Activated CD8-positive, alpha-beta memory T cell treated with anti-CD3 and anti-CD28 coated beads, Interleukin-2, amount 50 U/mL, for 24 hours (primary cell): ENCODE results near the gene CA14.
"Not testable (repeated sequence)": the region's sequence is repeated elsewhere in the genome, so short reads cannot be mapped to it uniquely, and the experiment has no call there.

Experiments
- DNase-seq: peaks from one replicate; pipeline ENCODE4 v3.0.0-alpha.2; 2020; ENCODE audit errors: extremely low read depth

The CA14 gene

DNA sequence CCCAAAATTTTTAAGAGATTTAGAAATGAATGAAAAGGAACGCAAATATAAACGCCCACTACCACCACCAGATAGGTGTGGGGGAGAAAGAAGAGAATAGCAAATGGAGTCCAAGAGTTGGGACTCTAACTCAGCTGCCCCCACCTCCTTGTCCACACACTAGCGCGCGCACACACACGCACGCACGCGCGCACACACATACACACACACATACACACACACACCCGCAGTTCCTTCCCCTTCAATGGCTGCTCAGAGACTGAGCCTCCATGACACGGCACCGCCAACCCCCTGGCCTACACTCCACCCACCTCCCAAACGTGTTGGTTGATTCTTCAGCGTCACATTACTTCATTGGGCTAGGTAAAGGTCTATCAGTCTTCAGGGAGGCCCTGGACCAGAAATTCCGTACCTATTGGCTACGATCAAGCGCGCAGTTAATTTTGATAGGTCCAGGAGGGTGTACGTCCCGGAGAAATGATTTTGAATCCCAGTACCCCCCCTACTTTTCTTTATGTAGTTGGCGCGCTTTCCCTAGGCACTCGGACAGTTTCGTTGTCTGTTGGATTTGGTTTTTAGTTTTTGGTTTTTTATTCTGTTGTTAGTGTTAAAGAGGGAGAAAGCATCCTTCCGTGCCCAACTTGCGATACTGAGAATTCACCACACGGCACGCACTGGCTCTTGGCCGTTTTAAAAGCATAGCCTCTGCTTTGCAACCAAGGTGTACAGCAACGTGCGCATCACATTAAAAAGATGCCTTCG lies 21.5 kb upstream of the CA14 start, which contains the start of gene ANP32E:
TSS of gene ANP32E (minus strand) at position 261 of the 762 bp plus-strand sequence. CDS start 326 bp downstream, outside the sequence.
- peak; percentile 88 for DNase-seq

DNA sequence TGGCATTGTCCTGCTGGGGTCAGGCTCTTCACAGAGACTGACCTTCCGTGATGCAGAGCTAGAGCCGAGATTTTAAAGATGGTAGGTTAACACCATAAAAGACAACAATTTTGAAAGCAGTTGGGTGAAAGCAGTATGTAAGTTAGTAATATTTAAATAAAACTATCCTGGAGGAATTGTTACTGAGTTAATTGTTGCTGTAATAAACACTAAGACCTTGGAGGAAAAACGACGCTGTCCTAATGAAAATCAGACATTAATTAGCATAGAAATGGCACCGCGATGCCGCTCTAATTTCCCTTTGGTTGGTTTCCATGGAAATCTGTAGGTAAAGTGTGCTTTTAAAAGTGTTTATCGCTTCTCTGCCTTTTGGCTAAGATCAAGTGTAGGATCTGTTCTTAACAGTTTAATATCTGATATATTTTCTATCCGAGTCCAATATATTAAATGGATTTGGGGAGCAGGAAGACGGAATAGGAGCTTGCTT lies 20.9 kb upstream of the CA14 start:
- no peak for DNase-seq

DNA sequence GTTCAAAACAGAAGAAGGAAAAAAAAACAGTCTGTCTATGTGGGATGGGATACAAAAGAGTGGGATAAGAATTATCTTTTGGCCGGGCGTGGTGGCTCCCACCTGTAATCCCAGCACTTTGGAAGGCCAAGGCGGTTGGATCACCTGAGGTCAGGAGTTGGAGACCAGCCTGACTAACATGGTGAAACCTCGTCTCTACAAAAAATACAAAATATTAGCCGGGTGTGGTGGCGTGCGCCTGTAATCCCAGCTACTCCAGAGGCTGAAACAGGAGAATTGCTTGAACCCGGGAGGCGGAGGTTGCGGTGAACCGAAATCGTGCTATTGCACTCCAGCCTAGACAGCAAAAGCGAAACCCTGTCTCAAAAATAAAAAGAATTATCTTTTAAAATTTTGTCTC lies 20.4 kb upstream of the CA14 start:
- DNase-seq: not testable (repeated sequence)

DNA sequence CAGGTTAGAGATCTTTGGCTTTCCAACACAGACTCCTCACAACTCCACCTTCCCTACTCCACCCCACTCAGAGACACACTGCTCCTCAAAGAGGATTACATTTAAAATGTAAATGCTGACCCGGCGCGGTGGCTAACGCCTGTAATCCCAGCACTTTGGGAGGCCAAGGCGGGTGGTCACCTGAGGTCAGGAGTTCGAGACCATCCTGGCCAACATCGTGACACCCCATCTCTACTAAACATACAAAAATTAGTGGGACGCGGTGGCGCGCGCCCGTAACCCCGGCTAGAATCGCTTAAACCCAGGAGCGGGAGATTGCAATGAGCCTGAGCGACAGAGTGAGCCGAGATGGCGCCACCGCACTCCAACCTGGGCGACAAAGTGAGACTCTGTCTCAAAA lies 19.8 kb upstream of the CA14 start:
- no peak for DNase-seq

DNA sequence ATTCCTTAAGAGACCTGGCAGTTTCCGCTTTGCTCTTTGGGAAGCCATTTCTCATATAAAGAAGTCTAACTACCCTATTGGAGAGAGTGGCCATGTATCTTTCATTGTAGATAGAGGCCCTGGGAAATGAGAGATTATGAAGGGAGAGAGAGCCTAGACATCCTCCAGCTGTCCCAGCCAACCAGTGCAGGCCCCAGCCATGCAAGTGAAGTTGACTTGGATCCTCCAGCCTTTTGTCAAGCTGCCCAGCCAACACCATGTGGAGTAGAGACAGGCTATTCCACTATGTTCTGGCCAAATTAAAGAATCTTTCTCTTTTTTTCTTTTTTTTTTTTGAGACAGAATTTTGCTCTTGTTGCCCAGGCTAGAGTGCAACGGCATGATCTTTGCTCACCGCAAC lies 14.6 kb upstream of the CA14 start:
- DNase-seq: no peak

DNA sequence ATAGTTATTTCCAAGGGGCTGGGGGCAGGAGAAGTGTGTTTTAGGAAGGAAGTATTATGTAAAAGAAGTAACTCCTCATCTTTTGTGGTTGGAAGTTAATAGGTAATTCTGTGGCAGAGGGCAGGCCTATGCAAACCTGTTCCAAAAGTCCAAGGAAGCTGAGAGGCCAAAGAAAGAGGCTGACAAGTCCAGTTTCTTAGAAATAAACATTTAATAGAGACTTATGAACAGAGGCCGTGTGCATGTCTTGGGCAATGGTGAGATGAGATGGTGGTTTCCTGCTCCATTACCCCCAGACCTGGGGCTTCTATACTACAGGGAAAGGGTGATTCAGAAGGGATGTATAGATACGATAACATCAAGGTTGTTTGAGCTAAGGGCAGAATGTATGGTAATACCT lies 7.6 kb upstream of the CA14 start:
- no peak for DNase-seq

DNA sequence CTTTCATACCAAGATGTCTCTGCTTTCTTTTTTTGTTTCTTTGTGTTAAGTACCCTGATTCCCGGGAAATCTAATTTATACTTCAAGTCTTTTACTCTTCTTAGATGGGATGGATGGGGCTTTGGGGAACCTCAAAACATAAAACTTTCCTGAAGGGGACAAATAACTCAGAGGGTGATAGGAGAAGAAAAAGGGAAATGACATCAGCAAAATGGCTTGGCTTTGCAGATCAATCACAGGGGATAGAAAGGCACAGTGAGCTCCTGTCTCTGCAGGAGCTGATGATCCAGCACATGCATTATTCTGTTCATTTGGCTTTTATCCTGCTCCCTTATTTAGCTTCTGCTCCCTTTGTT lies 1.4 kb upstream of the CA14 start:
- DNase-seq: no peak

DNA sequence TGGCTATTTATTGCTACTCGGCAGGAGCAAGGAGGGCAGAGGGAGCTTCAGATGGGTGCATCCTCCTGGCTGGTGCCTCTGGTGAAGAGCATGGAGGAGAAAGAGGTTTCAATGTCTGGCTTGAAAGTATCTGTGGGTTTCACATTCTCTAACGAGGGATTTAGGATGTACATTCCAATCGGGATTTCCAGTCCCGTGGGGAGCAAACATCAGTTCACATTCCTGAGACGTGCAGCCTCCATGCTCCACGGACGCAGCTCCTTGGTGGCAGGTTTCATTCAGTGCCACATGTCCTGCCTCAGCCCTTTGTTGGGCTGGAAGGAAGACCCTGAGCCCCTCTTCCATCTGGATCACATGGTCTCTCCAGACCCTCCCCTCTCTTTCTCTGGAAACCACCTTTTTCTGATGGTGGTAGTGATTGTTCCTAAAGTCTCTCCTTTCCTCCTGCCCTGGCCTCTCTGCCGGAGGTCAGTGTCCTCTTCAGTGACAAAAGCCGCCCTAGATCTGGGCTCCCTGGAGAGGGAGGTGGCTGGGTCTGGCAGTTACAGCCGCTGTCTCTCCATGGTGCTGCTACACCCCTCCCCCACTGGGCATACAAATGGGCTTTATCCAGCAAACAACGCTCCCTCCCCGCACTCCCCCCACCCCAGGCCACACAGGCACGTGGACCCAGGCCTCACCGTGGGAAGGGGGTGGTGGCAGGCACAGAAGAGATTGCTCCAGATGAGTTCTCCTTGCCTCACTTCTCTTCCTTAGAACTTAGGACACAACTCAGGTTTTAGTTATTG lies 826 bp upstream of the CA14 start:
- no peak for DNase-seq

DNA sequence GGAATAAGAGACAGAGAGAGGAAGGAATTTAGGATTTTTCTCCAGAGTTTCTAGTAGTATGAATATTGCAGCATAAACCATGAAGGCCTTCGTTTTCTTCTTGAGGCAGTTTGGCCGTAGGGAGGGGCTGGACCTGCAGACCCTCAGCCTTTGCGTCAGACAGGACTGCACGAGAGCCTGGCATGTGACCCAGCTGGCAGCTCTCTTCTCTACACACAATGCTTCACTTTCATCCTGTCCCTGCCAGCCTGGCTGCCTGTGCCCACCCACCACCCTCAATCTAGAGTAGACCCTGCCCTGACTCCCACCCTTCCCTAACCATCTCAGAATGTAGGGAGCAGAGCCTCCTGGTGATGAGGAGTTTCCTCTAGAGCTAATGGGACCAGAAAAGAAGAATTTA lies 1.6 kb downstream of the CA14 start:
- no peak for DNase-seq

DNA sequence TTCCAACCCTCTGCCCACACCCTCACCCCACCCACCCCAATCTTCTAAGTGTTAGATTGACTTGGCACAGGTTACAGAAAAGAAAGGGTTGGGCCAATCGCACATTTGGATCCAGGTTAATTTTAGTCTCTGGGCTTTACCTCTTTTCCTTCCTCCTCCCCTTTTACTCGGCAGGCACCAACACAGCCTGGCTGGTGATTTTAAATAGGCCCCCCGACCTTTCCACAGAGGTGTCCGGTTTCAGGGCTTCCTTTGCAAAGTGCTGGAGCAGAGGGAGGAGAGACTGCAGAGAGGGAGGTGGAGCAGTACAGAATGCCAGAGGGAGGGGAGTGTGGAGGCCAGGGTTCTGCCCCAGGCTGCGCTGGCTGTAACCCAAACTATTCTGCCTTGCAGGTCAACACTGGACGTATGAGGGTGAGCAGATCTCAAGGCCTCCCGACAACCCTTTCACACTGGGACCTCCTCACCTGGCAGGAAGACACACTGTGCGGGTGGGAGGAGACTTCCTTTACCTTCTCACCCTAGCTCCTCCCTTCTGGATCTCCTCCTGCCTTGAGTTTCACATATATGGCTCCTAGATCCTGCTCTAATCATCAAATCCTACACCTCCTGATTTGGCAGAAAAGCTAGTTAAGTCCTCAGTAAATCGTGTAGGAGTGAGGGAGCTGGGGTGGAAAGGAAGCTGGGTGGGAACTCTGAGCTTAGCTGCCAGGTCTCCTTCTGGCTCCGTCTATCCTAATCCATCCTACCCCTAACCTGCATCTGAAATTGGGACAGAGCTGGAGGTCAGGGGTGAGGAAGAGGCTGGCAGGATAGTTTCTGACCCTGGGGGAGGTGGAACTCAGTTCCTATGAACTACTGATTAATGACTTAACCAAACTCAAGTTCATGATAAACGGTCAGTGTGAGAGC lies 2.4 kb downstream of the CA14 start:
- DNase-seq: no peak

DNA sequence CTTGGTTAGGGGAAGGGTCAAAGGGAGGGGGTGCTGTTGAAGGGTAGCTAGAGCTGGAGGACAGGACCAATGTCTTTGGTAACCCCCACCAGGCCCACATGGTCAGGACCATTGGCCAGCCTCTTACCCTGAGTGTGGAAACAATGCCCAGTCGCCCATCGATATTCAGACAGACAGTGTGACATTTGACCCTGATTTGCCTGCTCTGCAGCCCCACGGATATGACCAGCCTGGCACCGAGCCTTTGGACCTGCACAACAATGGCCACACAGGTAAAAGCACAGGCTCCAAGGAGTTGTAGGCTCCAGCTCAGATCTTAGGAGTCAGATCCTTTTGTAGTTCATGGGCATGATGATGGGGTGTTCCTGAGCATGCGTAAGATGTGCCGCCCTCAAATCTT lies 3.8 kb downstream of the CA14 start:
- DNase-seq: no peak

DNA sequence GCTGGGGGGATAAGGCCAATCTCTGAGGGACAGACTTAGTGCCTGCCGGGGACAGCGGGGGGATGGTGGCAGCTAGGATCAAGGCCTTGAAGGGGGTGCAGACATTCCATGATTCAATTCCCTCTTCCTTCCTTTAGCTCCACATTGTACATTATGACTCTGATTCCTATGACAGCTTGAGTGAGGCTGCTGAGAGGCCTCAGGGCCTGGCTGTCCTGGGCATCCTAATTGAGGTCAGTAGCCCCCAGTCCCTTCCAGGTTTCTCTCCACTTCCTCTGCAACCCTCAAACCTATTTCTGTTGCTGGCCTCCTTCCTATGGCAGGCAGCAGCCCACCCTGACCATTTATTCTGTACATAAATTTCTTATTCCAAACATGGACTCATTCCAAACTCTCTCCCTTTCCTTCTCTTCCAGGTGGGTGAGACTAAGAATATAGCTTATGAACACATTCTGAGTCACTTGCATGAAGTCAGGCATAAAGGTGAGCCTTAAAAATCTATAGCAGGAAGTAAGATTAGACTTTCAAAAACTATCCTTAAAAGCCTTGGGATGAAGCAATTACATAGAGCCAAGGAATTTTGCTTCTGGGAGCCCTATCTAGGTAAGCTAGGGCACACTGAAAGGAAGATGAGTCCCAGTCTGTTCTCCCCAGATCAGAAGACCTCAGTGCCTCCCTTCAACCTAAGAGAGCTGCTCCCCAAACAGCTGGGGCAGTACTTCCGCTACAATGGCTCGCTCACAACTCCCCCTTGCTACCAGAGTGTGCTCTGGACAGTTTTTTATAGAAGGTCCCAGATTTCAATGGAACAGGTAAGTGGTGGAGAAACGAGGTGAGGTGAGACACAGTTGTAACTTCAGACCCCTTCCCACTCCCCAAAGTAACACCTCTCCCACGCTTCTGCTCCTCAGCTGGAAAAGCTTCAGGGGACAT lies 5.1 kb downstream of the CA14 start:
- DNase-seq: no peak

DNA sequence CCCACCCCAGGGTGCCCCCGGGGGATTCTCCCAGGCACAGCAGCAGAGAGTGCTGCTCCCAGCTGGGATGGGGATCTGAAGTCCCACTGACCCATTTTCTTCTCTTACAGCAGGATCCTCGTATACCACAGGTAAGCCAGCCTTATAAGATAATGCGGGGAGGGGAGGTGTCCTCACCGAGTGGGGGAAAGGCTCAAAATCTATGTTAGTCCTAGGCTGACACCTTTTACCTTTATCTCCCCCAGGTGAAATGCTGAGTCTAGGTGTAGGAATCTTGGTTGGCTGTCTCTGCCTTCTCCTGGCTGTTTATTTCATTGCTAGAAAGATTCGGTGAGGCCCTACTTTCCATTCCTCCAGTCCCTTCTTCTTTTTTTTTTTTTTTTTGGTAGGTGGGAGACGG lies 6.0 kb downstream of the CA14 start:
- no peak for DNase-seq

DNA sequence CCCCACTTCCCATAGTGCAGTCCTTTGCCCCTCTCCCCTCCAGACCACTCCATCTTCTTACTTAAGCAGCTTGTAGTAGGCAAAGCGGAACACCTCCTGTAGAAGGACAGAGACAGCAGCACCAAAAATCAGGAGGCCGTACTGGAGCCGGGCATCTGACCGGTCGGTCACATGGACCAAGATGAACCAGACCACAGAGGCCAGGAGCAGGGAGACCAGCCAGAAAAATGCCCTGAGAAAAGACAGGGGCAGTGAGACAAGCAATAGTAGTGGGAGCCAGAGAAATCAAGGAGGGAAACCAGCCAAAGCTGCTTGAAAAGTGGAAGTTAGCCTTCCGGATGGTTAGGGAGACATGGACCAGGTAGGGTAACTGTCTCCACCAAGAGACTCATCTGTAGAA lies 10.3 kb downstream of the CA14 start:
- no peak for DNase-seq

DNA sequence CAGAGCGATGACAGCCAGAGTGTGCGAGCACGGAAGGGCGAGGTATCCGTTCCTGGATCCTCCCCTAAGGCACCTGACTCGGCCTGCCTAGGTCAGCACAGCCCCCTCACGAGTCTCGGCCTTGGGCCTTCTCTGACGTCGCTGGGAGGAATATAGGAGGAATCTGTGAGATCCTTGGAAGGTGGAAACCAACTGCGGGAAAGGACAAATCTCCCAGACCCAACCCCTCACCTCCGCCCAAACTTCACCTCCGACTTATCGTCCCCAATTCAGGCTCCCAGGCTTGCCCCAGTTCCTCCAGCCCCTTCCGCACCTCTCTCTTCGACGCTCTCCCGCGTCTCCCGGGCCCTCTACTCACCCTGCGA lies 10.7 kb downstream of the CA14 start:
- DNase-seq: no peak

DNA sequence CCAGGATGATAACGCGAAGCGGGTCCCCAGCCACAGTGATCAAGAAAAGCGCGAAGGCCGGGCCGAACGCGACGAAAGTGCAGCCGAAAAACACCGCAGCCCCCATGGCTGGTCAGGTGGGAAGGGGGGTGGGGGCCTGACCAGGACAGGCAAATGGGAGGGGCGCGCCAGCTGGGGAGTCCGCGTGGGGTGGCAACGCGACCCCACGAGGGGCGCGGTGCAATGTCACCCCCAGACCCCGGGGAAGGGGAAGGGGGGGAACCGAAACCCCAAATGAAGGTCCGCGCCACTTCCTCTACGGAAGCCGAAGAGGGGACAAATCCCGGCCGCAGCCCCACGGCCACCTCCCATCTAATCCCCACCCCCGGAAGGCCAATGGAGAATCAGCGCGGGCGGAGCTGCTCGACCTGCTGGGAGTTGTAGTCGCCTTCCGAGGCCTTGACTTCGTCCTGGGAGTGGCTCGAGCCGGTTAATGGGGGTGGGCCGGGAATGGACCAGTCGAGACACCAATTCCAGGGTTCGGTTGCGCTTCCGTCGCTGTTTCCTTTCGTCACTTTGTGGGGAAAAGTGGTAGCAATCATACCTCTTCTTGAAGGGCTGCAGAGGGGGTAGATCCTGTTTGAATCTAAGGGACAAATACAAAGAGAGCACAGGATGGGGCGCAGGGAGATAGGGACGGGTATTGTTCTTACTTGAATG lies 11.3 kb downstream of the CA14 start, which contains the start of gene APH1A:
TSS of gene APH1A (minus strand) at position 312 of the 699 bp plus-strand sequence. CDS start at position 106, 206 bp downstream.
- peak; percentile 87 for DNase-seq

DNA sequence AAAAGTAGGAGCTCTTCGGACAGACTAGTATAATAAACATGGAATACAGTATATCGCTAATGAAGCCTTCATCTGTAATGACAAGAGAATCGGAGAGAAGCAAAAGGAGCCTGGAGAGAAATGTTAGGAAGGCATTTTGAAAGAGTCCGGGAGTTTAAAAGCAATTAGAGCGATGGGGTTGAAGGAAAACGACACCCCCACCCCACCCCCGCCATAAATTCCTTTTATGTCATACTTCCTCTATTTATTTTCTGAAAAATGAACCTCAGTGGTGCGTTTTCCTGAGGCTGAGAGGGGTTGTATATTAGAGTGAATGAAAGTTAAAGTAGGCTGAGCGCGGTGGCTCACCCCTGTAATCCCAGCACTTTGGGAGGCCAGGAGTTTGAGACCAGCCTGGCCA lies 11.9 kb downstream of the CA14 start:
- DNase-seq: no peak

DNA sequence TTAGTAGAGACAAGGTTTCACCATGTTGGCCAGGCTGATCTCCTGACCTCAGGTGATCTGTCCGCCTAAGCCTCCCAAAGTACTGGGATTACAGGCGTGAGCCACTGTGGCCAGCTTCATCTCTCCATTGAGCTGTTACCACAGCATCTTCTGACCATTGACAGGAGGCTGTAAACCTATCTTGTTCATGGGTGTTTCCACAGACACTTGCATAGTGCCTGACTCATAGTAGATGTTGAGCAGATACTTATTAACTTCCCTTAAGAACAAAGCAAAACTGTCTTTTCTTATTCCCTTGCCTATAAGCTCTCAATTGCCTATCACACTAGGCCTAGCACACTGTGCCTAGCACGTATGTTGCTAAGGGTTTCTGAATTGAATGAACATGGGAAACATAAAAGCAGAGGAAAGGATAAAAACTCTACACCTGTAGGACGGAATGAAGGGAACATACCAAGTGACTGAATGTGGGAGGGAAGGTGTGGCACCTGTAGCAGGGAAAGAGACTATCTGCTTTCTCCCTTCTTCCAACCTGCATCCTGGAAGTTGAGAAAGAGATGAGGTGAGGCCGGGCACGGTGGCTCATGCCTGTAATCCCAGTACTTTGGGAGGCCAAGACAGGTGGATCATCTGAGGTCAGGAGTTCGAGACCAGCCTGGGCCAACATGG lies 13.9 kb downstream of the CA14 start:
- no peak for DNase-seq

DNA sequence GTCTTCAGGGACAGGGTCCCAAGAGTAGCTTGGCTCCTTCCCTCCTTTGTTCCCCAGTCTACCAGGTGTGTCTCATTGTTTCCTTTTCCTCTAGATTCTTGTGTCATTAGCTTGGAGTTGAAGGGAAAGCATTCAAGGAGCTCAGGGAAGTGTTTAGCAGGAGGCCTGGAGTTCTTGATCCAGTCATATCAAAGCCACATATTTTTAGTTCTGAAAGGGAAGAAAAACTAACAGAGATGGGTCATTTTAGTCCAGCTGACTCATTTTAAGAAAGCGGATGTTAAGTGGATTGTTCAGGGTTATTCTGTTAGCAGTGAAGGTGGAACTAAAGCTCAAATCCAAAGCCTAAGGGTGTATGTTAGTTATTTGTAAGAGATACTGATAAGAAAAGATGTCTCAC lies 15.7 kb downstream of the CA14 start:
- no peak for DNase-seq
